Tibial nerve (tissue), 4 donors: ENCODE results near the gene PPP2R5B.

Experiments
- EP300 ChIP-seq, 2 donors: sonication (generic); formaldehyde crosslinking; IDR thresholded peaks; one replicate each; pipeline ENCODE4 v1.6.1; 2017; ENCODE audit warnings: antibody characterized with exemption in 2 of 2, mild to moderate bottlenecking in 1 of 2
- TF ChIP-seq, protein P1 (sequence below), 5 experiments: fragments of 200-600 bp in 3 of 5; fragments of 450-650 bp in 2 of 5; sonication (generic) in 3 of 5; IDR thresholded peaks; one replicate each; pipeline ENCODE4 v1.5.1; 2016 to 2019; ENCODE audit warnings: antibody characterized with exemption in 5 of 5, mild to moderate bottlenecking in 3 of 5, moderate library complexity in 2 of 5

DNA sequence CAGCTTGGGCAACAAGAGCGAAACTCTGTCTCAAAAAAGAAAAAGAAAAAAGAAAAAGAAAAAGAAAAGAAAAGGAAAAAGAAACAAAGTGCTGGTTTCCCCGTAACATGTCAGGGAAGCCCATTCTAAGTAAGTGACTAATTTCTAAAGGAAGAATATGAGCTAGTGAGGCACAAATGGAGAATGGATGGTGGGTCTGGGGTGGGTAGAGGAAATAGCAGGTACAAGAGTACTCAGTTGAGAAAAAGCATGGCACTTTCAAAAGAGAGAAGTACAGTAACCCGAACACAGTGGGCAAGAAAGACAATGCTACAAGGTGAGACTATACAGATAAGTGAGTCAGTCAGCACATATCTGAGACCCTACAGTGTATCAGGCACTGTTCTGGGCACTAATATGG, 42.9 kb downstream of the PPP2R5B start:
- TF ChIP-seq, protein P1, sequence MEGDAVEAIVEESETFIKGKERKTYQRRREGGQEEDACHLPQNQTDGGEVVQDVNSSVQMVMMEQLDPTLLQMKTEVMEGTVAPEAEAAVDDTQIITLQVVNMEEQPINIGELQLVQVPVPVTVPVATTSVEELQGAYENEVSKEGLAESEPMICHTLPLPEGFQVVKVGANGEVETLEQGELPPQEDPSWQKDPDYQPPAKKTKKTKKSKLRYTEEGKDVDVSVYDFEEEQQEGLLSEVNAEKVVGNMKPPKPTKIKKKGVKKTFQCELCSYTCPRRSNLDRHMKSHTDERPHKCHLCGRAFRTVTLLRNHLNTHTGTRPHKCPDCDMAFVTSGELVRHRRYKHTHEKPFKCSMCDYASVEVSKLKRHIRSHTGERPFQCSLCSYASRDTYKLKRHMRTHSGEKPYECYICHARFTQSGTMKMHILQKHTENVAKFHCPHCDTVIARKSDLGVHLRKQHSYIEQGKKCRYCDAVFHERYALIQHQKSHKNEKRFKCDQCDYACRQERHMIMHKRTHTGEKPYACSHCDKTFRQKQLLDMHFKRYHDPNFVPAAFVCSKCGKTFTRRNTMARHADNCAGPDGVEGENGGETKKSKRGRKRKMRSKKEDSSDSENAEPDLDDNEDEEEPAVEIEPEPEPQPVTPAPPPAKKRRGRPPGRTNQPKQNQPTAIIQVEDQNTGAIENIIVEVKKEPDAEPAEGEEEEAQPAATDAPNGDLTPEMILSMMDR (IDR thresholded peaks at IDR 0.05): no peak
- TF ChIP-seq EP300 (IDR thresholded peaks at IDR 0.05): no peak
